Muscle layer of colon (tissue), 2 donors: ENCODE data around the gene INKA1.

Source experiments
- H3K27ac ChIP-seq: one replicate; pipeline ENCODE4 v1.7.0; 2013; ENCODE audit warnings: low read depth, mild to moderate bottlenecking, low read length, moderate library complexity
- H3K27me3 ChIP-seq, 2 donors: one replicate each; pipeline ENCODE4 v1.7.0; 2013; ENCODE audit warnings: low read length in 2 of 2, mild to moderate bottlenecking in 2 of 2; ENCODE audit not compliant: insufficient read depth in 2 of 2, control insufficient read depth in 1 of 2
- H3K36me3 ChIP-seq: one replicate; pipeline ENCODE4 v1.7.0; 2013; ENCODE audit warnings: mild to moderate bottlenecking, low read length; ENCODE audit not compliant: insufficient read depth
- H3K4me1 ChIP-seq: one replicate; pipeline ENCODE4 v1.7.0; 2013; ENCODE audit warnings: mild to moderate bottlenecking, low read length; ENCODE audit not compliant: insufficient read depth
- H3K4me3 ChIP-seq, 2 donors: one replicate each; pipeline ENCODE4 v1.7.0; 2013; ENCODE audit warnings: low read length in 2 of 2, low read depth in 1 of 2, mild to moderate bottlenecking in 1 of 2, moderate library complexity in 1 of 2
- H3K9ac ChIP-seq: one replicate; pipeline ENCODE4 v1.7.0; 2013; ENCODE audit warnings: low read length
- H3K9me3 ChIP-seq: one replicate; pipeline ENCODE4 v1.7.0; 2013; ENCODE audit warnings: mild to moderate bottlenecking, low read length
- donor health status: abdominal sarcoma.
- donor health status: Adenocarcinoma of cecum.

Gene INKA1

DNA sequence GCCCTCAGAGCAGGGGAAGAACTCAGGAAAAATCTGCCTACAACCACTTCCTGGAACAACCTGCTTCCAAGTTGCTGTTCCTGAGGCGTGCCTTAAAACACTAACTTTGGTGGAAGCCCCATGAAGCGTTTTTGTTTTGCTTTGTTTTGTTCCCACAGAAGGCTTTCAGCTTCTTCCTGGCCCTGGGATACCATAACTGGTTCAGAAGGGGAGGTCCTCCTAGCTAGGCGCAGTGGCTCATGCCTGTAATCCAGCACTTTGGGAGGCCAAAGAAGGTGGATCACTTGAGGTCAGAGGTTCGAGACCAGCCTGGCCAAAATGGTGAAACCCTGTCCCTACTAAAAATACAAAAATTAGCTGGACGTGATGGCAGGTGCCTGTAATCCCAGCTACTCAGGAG, 15.5 kb upstream of the INKA1 start:
- Histone ChIP-seq H3K36me3 (peaks cover 5% of the 10 kb centered on the region), H3K4me1 (peaks cover 24% of the 10 kb centered on the region), H3K9me3 (no peaks in the 10 kb centered on the region), H3K9ac (no peak overlapping the region), H3K4me3 (peak overlapping the region in 1 of 2 donors; percentile 75), H3K27ac (no peak overlapping the region), H3K27me3 (no peaks in the 10 kb centered on the region)

DNA sequence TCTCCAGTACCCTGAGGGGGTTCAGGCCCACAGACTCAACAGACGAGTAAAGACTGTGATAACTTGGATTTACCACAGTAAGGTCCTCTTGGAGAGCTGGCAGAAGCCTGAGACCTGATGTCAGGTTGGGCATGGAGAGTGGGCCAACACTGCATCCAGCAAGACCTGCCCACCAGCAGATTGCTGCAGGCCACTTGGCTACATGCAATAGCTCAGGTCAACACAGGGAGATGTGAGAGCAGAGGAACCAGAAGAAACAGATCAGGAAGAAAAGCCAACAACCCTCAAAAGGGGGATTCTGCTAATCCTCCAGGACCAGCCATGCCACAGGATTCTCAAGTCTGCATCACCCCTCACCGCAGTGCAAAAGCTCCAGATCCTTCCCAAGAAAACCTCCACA, 15.0 kb upstream of the INKA1 start:
- no peak overlapping the region for H3K4me3 ChIP-seq
- H3K27ac ChIP-seq = no peak overlapping the region
- H3K9me3 ChIP-seq = no peaks in the 10 kb centered on the region
- peaks cover 24% of the 10 kb centered on the region for H3K4me1 ChIP-seq
- H3K27me3 ChIP-seq = no peaks in the 10 kb centered on the region
- H3K9ac ChIP-seq = no peak overlapping the region
- H3K36me3 ChIP-seq = peaks cover 5% of the 10 kb centered on the region

DNA sequence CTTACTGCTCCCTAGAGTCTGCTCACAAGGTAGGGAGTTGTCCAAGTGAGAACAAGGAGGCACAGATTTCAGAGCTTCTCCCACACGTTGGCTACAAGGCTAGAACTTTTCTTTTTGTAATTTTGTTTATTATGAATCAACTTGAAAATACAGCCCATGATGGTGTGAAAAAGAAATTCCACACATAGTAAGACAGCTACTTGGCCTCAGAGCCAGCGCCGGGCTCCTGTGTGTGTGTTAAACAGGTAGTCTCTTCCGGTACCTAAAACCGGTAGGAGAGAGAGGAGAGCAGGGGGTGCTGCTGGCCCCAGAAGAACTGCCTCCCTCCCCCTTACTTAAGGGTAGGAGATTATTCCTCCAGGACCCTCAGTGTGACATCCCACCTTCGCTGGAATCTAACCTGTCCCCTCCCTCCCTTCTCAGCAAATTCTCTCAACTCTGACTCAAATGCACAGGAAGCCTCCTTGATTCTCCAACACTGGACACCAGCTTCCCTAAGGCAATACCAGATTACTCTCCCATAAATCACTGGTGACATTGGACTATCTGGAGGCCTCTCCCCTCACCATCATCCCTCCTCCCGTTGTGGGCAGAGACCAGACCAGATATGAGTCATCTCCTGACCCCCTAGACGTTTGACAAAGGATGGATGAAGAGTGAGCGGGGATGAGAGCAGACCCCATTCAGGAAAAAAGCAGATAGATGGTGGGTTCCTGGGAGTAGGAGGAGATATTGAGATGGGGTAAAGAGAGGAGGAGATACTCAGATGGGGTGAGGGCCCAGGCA, 12.2 kb upstream of the INKA1 start:
- no peak overlapping the region for H3K27ac ChIP-seq

DNA sequence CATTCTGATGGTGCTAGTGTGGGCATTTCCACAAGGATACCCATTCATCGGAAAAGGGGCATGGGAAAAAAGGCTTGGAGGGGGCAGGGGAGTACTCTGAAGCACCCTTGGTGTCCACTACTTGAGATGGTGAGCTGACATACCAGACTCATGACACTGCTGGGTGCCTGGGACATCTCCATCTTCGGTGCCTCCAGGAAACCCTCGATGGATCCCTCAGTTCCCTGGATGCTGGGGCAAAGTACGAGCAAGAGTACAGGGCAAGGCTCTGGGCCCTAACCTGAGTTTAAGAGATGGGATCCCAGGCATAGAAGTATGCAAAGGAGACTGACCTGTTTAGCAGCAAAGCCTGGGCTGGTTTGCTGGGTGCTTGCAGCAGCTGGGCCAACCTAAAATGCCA, 11.5 kb upstream of the INKA1 start:
- H3K27ac ChIP-seq = no peak overlapping the region
- no peak overlapping the region for H3K4me3 ChIP-seq
- H3K4me1 ChIP-seq = peaks cover 8% of the 10 kb centered on the region
- H3K9me3 ChIP-seq = no peaks in the 10 kb centered on the region
- H3K36me3 ChIP-seq = no peaks in the 10 kb centered on the region
- no peak overlapping the region for H3K9ac ChIP-seq
- no peaks in the 10 kb centered on the region for H3K27me3 ChIP-seq

More for the DNA sequence above, 12.2 kb upstream of the INKA1 start:
- Histone ChIP-seq H3K9ac (no peak overlapping the region), H3K4me1 (peaks cover 8% of the 10 kb centered on the region), H3K4me3 (no peak overlapping the region), H3K36me3 (no peaks in the 10 kb centered on the region), H3K9me3 (no peaks in the 10 kb centered on the region), H3K27me3 (no peaks in the 10 kb centered on the region)

DNA sequence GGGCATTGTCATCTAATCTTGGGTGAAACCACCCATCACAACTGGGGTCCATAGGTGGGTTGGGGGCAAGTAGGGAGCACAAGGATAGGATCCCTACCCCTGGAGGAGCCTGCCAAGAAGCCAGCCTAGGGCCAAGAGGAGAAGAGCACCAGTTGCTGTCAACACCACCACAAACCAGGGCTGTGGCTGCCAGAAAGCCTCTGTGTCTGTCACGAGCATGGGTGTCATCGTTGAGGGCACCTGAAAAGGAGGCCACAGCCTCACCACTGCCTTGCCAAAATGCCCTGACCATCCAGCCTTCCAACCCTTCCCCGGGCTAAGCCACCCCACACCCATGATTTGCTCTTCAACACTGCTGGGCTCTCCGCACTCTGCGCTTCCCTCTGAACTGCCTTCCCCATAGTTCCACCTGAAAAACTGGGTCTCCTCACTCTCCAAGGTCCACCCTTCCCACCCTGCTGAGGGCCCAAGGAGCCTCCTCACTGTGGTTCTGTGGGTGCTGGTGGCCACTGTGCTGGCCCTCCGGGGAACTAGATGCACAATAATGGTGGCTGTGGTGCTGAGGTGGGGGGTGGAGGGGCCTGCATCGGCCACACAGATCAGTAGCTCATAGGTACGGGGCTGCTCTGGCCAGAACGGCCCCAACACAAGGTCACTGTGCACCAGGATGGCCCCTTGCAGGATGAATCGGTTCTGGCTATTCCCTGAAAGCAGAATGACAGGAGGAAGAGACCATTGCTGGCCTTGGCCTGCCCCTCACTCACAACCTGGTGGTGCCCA, 10.5 kb upstream of the INKA1 start:
- H3K9me3 ChIP-seq = no peaks in the 10 kb centered on the region
- no peaks in the 10 kb centered on the region for H3K27me3 ChIP-seq
- no peaks in the 10 kb centered on the region for H3K4me1 ChIP-seq
- no peak overlapping the region for H3K27ac ChIP-seq
- H3K4me3 ChIP-seq = no peak overlapping the region
- H3K36me3 ChIP-seq = no peaks in the 10 kb centered on the region
- H3K9ac ChIP-seq = no peak overlapping the region

DNA sequence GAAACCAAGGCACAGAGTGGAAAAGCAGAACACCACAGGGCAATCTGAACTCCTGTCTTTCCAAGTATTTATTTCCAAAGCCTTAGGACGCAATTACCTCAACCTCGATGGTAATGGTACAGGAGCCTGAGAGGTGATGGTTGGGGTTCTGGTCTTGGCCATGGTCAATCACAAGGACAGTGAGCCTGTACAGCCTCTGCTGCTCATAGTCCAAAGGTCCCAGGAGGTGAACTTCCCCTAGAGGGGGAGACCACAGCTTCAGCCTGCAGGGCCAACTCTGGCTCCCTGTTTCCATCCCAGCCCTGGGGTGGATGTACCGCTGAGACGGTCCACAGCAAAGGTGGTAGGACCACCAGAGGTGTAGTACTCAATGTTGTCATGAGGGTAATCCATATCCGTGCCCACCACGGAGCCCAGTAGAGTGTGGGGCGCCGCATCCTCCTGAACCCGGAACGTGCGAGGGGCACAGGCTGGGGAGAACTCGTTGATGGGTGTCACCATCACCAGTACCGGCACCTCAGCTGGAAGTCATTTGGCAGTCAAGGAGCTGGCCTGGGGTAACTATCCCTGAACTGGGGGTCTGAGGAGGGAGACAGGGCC, 9.5 kb upstream of the INKA1 start:
- Histone ChIP-seq H3K27me3 (no peaks in the 10 kb centered on the region), H3K36me3 (no peaks in the 10 kb centered on the region), H3K4me1 (no peaks in the 10 kb centered on the region), H3K27ac (no peak overlapping the region), H3K9ac (no peak overlapping the region), H3K9me3 (no peaks in the 10 kb centered on the region), H3K4me3 (no peak overlapping the region)

DNA sequence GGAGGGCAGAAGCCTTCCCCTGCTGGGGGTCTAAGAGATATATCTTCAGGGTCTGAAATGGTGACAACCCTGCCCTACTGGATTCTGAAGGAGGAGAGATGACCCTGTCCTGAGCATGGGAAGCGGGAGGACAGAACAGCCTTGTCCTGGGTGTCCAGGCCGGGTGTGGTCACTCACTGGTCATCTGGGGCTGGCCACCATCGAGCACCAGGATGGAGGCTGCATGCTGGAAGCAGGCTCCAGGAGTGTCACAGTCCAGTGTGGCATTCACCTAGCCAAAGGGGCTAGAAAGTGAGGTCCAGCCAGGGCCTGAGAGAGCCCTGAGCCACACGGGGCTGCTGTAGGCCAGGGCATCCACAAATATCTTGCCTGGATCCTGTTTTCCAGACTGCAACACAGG, 8.6 kb upstream of the INKA1 start:
- no peaks in the 10 kb centered on the region for H3K4me1 ChIP-seq
- no peak overlapping the region for H3K27ac ChIP-seq
- H3K36me3 ChIP-seq = no peaks in the 10 kb centered on the region
- no peaks in the 10 kb centered on the region for H3K9me3 ChIP-seq
- H3K27me3 ChIP-seq = no peaks in the 10 kb centered on the region
- no peak overlapping the region for H3K9ac ChIP-seq
- no peak overlapping the region for H3K4me3 ChIP-seq

DNA sequence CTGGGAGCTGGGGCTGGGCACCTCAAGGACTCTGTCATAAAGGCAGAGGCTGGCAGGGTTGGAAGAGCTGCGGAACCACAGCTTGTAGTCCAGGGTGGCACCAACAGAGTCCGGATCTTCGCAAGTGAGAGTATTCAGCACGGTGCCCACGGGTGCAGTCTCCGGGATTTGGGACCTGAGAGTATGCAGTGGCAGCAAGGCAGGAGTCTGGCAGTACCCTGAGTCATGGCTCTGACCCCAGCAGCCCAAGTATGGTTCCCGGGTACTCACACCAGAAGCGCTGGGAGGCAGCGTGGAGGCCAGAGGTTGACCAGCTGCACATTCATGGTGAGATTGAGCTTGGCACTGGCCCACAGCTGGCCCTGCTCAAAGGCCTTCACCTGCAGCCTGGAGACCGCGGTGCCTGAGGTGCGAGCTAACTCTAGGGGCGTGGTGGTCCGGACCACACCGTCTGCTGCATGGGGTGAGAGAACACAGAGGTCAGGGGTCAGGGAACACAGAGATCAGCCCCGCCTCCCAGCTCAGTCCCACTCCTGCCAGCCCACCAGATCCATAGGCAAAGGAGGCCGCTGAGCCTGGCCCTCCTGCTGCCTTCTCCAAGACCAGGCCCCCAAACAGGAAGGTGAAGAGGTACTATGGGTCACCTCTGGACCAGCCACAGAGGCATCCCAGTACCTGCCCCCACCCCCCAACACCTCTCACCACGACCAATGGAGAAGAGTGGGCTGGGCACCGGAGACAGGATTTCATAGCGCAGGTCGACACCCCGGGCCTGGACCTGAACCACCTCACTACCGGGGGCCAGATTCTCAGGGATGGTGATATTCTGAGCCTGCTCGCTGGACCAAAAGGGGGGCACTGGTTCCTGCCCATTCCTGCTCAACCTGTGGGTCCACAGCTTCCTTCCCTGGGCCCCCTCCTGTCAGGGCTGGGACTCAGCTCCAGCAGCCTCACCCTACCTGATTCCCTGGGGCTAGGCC, 7.8 kb upstream of the INKA1 start:
- H3K4me3 ChIP-seq = no peak overlapping the region
- H3K9me3 ChIP-seq = no peaks in the 10 kb centered on the region
- H3K9ac ChIP-seq = no peak overlapping the region
- no peaks in the 10 kb centered on the region for H3K4me1 ChIP-seq
- H3K36me3 ChIP-seq = no peaks in the 10 kb centered on the region
- no peaks in the 10 kb centered on the region for H3K27me3 ChIP-seq
- no peak overlapping the region for H3K27ac ChIP-seq

DNA sequence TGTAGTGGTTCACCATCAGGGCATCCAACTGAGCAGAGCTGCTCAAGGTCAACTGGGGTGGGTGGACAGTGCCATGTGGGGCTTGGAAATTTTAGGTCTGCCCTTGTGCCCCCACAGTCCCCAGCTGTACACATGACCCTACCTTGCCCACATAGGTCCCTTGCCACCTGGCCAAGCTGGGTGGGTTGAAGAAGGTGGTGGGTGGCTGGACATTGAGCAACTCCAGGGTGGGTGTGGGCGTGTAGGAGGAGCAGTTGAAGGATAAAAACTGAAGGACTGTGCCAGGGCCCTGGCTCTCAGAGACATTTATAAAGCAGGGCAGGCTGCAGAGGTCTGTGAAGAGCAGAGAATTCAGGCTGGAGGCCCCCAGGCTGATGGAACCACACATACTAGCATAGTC, 4.0 kb upstream of the INKA1 start:
- H3K4me1 ChIP-seq = peaks cover 10% of the 10 kb centered on the region
- no peaks in the 10 kb centered on the region for H3K9me3 ChIP-seq
- H3K27me3 ChIP-seq = no peaks in the 10 kb centered on the region
- H3K4me3 ChIP-seq = no peak overlapping the region
- H3K9ac ChIP-seq = no peak overlapping the region
- no peak overlapping the region for H3K27ac ChIP-seq
- H3K36me3 ChIP-seq = no peaks in the 10 kb centered on the region

DNA sequence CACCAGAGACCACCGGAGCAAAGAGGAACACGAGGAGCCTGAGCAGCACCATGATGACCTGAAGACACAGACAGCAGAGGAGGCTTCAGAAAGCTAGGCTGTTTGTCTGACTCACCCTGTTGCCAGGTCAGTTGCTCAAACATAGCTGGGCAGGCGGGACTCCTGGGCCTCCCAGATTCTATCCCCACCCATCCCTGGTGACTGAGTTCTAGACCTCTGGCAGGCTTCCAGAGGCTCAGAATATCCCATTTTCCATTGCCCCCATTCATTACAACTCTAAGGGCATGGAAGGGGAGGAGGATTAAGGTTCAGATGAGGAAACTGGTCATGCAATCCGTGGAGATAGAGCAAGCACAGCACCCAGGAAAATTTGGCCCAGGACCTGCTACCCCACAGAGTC, 3.3 kb upstream of the INKA1 start, which contains the start of gene CDHR4:
CDHR4 (minus strand) TSS at position 113 of the 400 bp plus-strand sequence; CDS start at position 52, 61 bp downstream.
- no peak within 1 kb of the TSS for H3K27ac ChIP-seq

DNA sequence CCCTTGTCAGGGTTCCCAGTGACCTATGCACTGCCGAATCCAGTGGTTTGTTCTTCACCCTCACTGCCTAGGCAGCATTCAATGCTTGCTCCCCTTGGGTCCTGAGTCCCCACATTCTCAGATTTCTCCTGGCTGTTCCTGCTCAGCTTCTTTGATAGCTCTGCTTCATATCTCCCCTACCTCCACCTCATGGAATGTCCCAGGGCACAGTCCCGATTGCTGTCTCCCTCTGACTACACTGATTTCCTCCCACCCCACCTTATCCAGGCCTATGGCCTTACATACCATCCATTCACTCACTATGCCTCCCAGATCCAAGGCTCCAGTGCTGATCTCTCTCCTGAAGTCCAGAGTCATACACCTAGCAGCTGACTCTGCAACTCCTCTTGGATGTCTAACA, 1.9 kb upstream of the INKA1 start:
- Histone ChIP-seq H3K4me1 (peaks cover 22% of the 10 kb centered on the region), H3K4me3 (no peak overlapping the region), H3K9ac (no peak overlapping the region), H3K36me3 (no peaks in the 10 kb centered on the region), H3K27me3 (no peaks in the 10 kb centered on the region), H3K27ac (no peak overlapping the region), H3K9me3 (no peaks in the 10 kb centered on the region)

More for the DNA sequence above, 3.3 kb upstream of the INKA1 start, which contains the start of gene CDHR4:
- peaks cover 10% of the 10 kb centered on the region for H3K4me1 ChIP-seq
- no peaks in the 10 kb centered on the region for H3K9me3 ChIP-seq
- H3K36me3 ChIP-seq = no peaks in the 10 kb centered on the region
- H3K4me3 ChIP-seq = no peak within 1 kb of the TSS
- no peak within 1 kb of the TSS for H3K9ac ChIP-seq
- H3K27me3 ChIP-seq = no peaks in the 10 kb centered on the region
